Lower lobe of right lung (tissue), 2 donors: ENCODE results near the gene ROBO1. TPM values are rescaled to one million over a fixed set of nuclear protein-coding genes. Genes with fewer than 3 reads are reported as not detected.

Experiments used
- ATAC-seq, 2 donors: fragments of 200-7000 bp; cut with Tn5 transposase; one replicate each; pipeline ENCODE4 v1.9.1; 2020 to 2022; ENCODE audit warnings: mild to moderate bottlenecking in 2 of 2, moderate library complexity in 2 of 2
- DNase-seq: peaks from one replicate; pipeline ENCODE4 v3.0.0-alpha.2; 2020
- H3K27ac ChIP-seq: fragments of 200-600 bp; one replicate; pipeline ENCODE4 v1.8.0; 2022
- H3K27me3 ChIP-seq: fragments of 200-600 bp; one replicate; pipeline ENCODE4 v1.8.0; 2022; ENCODE audit warnings: low read depth
- H3K36me3 ChIP-seq: fragments of 200-600 bp; one replicate; pipeline ENCODE4 v1.8.0; 2022; ENCODE audit warnings: mild to moderate bottlenecking
- H3K4me1 ChIP-seq: fragments of 200-600 bp; one replicate; pipeline ENCODE4 v1.8.0; 2022
- H3K4me3 ChIP-seq: fragments of 200-600 bp; one replicate; pipeline ENCODE4 v1.8.0; 2022; ENCODE audit warnings: mild to moderate bottlenecking
- H3K9me3 ChIP-seq: fragments of 200-600 bp; one replicate; pipeline ENCODE4 v1.8.0; 2022
- CTCF ChIP-seq: fragments of 200-600 bp; IDR thresholded peaks from one replicate; pipeline ENCODE4 v1.8.0; 2022; ENCODE audit warnings: antibody characterized with exemption, mild to moderate bottlenecking
- intact Hi-C: fragments of 100-400 bp; cut with DNase I; formaldehyde crosslinking; loops from one replicate; pipeline ENCODE4 v1.11.0; 2022
- long read RNA-seq: library from polyadenylated mRNA; unstranded; transcript quantifications from one replicate; pipeline ENCODE4 v2.0.0, GENCODE V29; 2021
- total RNA-seq: library from RNA; stranded (reverse); fragmentation: NEBNext Ultra II Directional; extraction: Animal tissue kit (Norgen Biotek cat#: 25700); gene quantifications from one replicate; pipeline ENCODE4 v1.2.1, GENCODE V29; 2021
- donor health status: DM: no; HTN: yes; CAD: no; lungs with severe emphysema.

Gene ROBO1
- 14.8 TPM for total RNA-seq
- long read RNA-seq, partial matches to known transcripts, result 9 of 10 reads
- long read RNA-seq, other reads (novel, unspliced or antisense), result 1 of 10 reads

GRCh38 chr3:79767905-79768267 lies at the start of gene ROBO1:
TSS of gene ROBO1 (minus strand) at chr3:79767998.
- peaks cover 23% of the 10 kb centered on the region for H3K27me3 ChIP-seq
- no peaks in the 10 kb centered on the region for H3K4me1 ChIP-seq
- intact Hi-C loops, result no loop called here
- no peaks in the 10 kb centered on the region for H3K36me3 ChIP-seq
- no peak within 1 kb of the TSS for H3K4me3 ChIP-seq
- ATAC-seq, result no peak
- no peak for TF ChIP-seq CTCF
- no peak for DNase-seq
- no peaks in the 10 kb centered on the region for H3K9me3 ChIP-seq
- H3K27ac ChIP-seq, result no peak within 1 kb of the TSS

GRCh38 chr3:79817224-79817623 lies 49.4 kb upstream of the ROBO1 start:
- Histone ChIP-seq H3K4me3 (no peak overlapping the region), H3K4me1 (no peaks in the 10 kb centered on the region), H3K27ac (no peak overlapping the region), H3K27me3 (no peaks in the 10 kb centered on the region), H3K36me3 (no peaks in the 10 kb centered on the region), H3K9me3 (peaks cover 9% of the 10 kb centered on the region)
- intact Hi-C loops, result no loop called here
- DNase-seq (no peak), ATAC-seq (no peak)
- no peak for TF ChIP-seq CTCF

- ATAC-seq (no peak), DNase-seq (no peak)
- TF ChIP-seq CTCF, result no peak
- Histone ChIP-seq H3K27ac (no peak overlapping the region), H3K4me1 (no peaks in the 10 kb centered on the region), H3K27me3 (no peaks in the 10 kb centered on the region), H3K36me3 (no peaks in the 10 kb centered on the region), H3K4me3 (no peak overlapping the region), H3K9me3 (peaks cover 9% of the 10 kb centered on the region)
- intact Hi-C loops, result no loop called here
These were observed 47.7 kb upstream of the ROBO1 start for GRCh38 chr3:79815478-79815877.

- Histone ChIP-seq H3K36me3 (no peaks in the 10 kb centered on the region), H3K9me3 (peaks cover 3% of the 10 kb centered on the region), H3K4me3 (no peak overlapping the region), H3K4me1 (no peaks in the 10 kb centered on the region), H3K27ac (no peak overlapping the region), H3K27me3 (no peaks in the 10 kb centered on the region)
- intact Hi-C loops, result no loop called here
- ATAC-seq (no peak), DNase-seq (no peak)
- no peak for TF ChIP-seq CTCF
These were observed 42.8 kb upstream of the ROBO1 start for GRCh38 chr3:79810581-79810980.

- Histone ChIP-seq H3K4me3 (no peak overlapping the region), H3K9me3 (peaks cover 2% of the 10 kb centered on the region), H3K27me3 (no peaks in the 10 kb centered on the region), H3K4me1 (no peaks in the 10 kb centered on the region), H3K36me3 (no peaks in the 10 kb centered on the region), H3K27ac (no peak overlapping the region)
- no peak for DNase-seq
- no peak for TF ChIP-seq CTCF
- intact Hi-C loops, result no loop called here
- ATAC-seq, result no peak
These were observed 42.3 kb upstream of the ROBO1 start for GRCh38 chr3:79810092-79810491.

GRCh38 chr3:79809106-79809505 lies 41.3 kb upstream of the ROBO1 start:
- Histone ChIP-seq H3K27ac (no peak overlapping the region), H3K27me3 (no peaks in the 10 kb centered on the region), H3K36me3 (no peaks in the 10 kb centered on the region), H3K4me1 (no peaks in the 10 kb centered on the region), H3K9me3 (no peaks in the 10 kb centered on the region), H3K4me3 (no peak overlapping the region)
- intact Hi-C loops, result no loop called here
- DNase-seq (no peak), ATAC-seq (no peak)
- no peak for TF ChIP-seq CTCF
